Measurements from ENCODE around the gene CFAP20.
"Not testable (repeated sequence)": the region's sequence is repeated elsewhere in the genome, so short reads cannot be mapped to it uniquely, and the experiment has no call there.

The CFAP20 gene

GRCh38 chr16:58098207-58099096 is 30.7 kb downstream of the CFAP20 start:
- DNase-seq = no peak

GRCh38 chr16:58096249-58096648 is 32.9 kb downstream of the CFAP20 start:
- no peak for DNase-seq

- DNase-seq = not testable (repeated sequence)
Measured at GRCh38 chr16:58095575-58095960, 33.6 kb downstream of the CFAP20 start.

- DNase-seq = no peak
Measured at GRCh38 chr16:58094791-58095574, 34.2 kb downstream of the CFAP20 start.

GRCh38 chr16:58094026-58094425 is 35.2 kb downstream of the CFAP20 start:
- DNase-seq = no peak

- not testable (repeated sequence) for DNase-seq
Measured at GRCh38 chr16:58090396-58090795, 38.8 kb downstream of the CFAP20 start.

- no peak for DNase-seq
Measured at GRCh38 chr16:58088091-58088490, 41.1 kb downstream of the CFAP20 start.

- no peak for DNase-seq
Measured at GRCh38 chr16:58087209-58087913, 41.8 kb downstream of the CFAP20 start.

GRCh38 chr16:58086381-58087208 is 42.6 kb downstream of the CFAP20 start:
- no peak for DNase-seq

- no peak for DNase-seq
Measured at GRCh38 chr16:58085584-58086251, 43.5 kb downstream of the CFAP20 start.

GRCh38 chr16:58085171-58085570 is 44.0 kb downstream of the CFAP20 start:
- DNase-seq = no peak

GRCh38 chr16:58084635-58085034 is 44.5 kb downstream of the CFAP20 start:
- no peak for DNase-seq

- no peak for DNase-seq
Measured at GRCh38 chr16:58082381-58082780, 46.8 kb downstream of the CFAP20 start.

- not testable (repeated sequence) for DNase-seq
Measured at GRCh38 chr16:58080657-58081056, 48.5 kb downstream of the CFAP20 start.

- no peak for DNase-seq
Measured at GRCh38 chr16:58077796-58078195, 51.4 kb downstream of the CFAP20 start.

GRCh38 chr16:58076514-58076913 is 52.7 kb downstream of the CFAP20 start:
- DNase-seq = no peak

- DNase-seq = no peak
Measured at GRCh38 chr16:58074657-58075056, 54.5 kb downstream of the CFAP20 start.

- DNase-seq = not testable (repeated sequence)
Measured at GRCh38 chr16:58073086-58073485, 56.1 kb downstream of the CFAP20 start.

GRCh38 chr16:58072134-58072533 is 57.0 kb downstream of the CFAP20 start:
- not testable (repeated sequence) for DNase-seq

GRCh38 chr16:58070585-58070984 is 58.6 kb downstream of the CFAP20 start:
- DNase-seq = no peak
